Upper lobe of left lung (tissue), 4 donors: ENCODE data around the gene BPI.

ENCODE experiments used
- EP300 ChIP-seq, 4 donors: sonication (generic); formaldehyde crosslinking; IDR thresholded peaks; one replicate each; pipeline ENCODE4 v1.5.1; 2017; ENCODE audit warnings: antibody characterized with exemption in 4 of 4, control low read depth in 2 of 4
- POLR2A ChIP-seq, 4 donors: fragments of 450-650 bp; IDR thresholded peaks; one replicate each; pipeline ENCODE4 v1.5.1; 2016 to 2017; ENCODE audit warnings: antibody characterized with exemption in 4 of 4, mild to moderate bottlenecking in 2 of 4
- TF ChIP-seq, protein P1 (sequence below), 6 experiments: fragments of 450-650 bp in 4 of 6; fragments of 200-600 bp in 2 of 6; sonication (generic) in 2 of 6; IDR thresholded peaks; one replicate each; pipeline ENCODE4 v1.5.1; 2016 to 2019; ENCODE audit warnings: antibody characterized with exemption in 6 of 6

DNA sequence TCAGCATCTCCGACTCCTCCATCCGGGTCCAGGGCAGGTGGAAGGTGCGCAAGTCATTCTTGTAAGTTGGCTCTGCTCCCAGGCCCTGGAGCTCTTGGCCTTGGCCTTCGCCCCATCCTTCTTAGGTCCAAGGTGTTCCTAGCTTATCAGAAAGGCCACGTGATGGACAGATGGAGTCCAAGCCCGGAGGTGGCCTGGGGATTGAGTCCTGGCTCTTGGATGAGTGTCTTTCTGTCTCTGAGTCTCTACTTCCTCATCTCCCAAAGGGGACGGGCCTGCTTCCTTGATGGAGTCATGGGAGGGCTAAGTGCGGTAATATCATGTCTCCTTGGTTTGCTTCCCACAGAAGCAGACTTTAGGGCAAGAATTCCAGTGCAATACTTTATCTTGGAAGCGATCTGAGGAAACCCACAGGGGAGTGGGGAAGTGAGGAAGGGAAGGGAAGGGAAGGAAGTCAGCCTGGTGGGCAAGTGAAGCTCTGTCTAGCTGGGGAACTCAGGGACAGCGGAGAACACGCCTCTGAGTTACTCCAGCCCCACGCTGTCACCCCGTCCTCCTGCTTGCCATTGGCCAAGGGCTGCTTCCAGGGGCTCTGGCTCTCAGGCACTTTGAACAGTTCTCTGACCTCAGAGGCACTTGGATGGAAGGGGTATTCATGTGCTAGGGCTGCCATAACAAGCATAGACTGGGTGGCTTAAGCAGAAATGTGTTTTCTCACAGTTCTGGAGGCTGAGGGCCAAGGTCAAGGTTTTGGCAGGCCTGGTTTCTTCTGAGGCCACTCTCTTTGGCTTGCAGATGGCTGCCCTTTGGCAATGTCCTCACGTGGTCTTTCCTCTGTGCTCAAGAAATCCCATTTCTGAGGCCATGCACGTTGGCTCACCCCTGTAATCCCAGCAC lies 47.2 kb downstream of the BPI start:
- TF ChIP-seq, protein P1, sequence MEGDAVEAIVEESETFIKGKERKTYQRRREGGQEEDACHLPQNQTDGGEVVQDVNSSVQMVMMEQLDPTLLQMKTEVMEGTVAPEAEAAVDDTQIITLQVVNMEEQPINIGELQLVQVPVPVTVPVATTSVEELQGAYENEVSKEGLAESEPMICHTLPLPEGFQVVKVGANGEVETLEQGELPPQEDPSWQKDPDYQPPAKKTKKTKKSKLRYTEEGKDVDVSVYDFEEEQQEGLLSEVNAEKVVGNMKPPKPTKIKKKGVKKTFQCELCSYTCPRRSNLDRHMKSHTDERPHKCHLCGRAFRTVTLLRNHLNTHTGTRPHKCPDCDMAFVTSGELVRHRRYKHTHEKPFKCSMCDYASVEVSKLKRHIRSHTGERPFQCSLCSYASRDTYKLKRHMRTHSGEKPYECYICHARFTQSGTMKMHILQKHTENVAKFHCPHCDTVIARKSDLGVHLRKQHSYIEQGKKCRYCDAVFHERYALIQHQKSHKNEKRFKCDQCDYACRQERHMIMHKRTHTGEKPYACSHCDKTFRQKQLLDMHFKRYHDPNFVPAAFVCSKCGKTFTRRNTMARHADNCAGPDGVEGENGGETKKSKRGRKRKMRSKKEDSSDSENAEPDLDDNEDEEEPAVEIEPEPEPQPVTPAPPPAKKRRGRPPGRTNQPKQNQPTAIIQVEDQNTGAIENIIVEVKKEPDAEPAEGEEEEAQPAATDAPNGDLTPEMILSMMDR (IDR thresholded peaks at IDR 0.05): no peak
- no peak for TF ChIP-seq POLR2A (IDR thresholded peaks at IDR 0.05)
- TF ChIP-seq EP300 (IDR thresholded peaks at IDR 0.05): no peak
